ENCODE data around the gene NEBL. TPM values are rescaled to one million over a fixed set of nuclear protein-coding genes. Genes with fewer than 3 reads are reported as not detected.

NEBL gene
- total and polyA plus RNA-seq, 2 experiments from 2014 or later, result 6.3 to 12.3 TPM

DNA sequence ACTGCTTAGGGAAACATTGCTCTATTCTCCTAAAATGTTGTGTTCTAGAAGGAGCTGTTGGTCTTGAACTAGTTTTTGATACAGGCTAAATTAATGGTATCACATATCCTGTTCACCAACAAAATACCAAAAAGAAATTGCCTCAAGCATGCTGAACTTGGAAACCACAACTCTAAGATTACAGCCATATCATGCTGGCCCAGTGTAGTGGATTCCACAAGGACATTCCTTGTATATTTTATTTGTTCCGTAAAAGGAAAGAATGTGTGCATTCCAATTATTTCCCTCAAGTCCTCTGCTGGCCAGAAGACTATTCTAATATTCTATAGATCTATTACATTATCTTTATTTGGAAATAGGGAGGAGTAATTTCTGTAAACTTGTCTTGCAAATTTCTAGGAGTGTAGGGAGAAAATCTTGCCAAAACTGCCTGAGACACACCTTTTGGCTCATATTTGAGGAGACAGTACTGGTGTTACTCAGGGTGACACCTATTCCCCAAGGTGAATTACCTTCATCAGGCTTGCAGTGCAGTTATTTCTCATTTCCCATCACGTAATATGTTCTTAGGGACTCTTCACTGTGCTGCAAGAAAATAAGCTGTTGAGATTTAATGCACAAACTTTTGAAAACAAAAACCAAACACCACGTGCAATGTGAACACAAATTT is 1.9 kb upstream of the NEBL start:
- WGBS (ENCODE audit: low lambda C conversion rate, missing lambda C conversion rate), result 78% methylated on average over 3 of the region's 3 CpGs
- H3K9me3 ChIP-seq (ENCODE audit: low read depth), result no peaks in the 10 kb centered on the region
- no peaks in the 10 kb centered on the region for H3K36me3 ChIP-seq (replicated peaks; ENCODE audit: insufficient read depth, low read depth)
- H3K4me2 ChIP-seq, result no peak overlapping the region
- no peaks in the 10 kb centered on the region for H3K27me3 ChIP-seq
- no peak overlapping the region for H3K4me3 ChIP-seq
- H3K4me1 ChIP-seq (ENCODE audit: insufficient read depth), result no peaks in the 10 kb centered on the region
- no peaks in the 10 kb centered on the region for H3K79me2 ChIP-seq
- no peaks in the 10 kb centered on the region for H3K9me2 ChIP-seq (replicated peaks; ENCODE audit: insufficient read depth)
- DNase-seq (ENCODE audit: low spot score), result no peak
- no peak overlapping the region for H3K27ac ChIP-seq
- TF ChIP-seq EZH2phosphoT487 (IDR thresholded peaks at IDR 0.05; ENCODE audit: low read depth, severe bottlenecking, unreplicated experiment), result no peak
- no peak overlapping the region for H2AFZ ChIP-seq
- no peaks in the 10 kb centered on the region for H4K20me1 ChIP-seq (ENCODE audit: insufficient read depth, poor library complexity, severe bottlenecking)

DNA sequence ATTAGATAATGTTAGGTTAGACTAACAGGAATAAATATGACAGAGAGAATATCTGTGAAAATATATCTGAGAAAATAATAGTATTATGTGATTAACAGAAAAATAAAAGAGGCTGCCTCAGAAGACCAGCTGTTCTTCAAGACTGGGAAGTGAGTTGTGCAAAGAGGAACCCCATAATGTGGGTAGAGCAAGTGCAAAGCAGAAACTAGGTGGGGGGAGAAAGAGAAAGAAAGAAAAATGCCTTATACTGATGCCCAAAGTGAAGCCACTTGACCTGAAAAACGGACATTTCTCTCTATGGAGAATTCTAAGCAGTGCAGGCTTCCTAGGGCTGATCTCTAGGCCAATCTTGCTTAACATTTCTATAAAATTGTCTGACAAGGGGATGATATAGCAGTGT is 3.8 kb downstream of the NEBL start:
- no peaks in the 10 kb centered on the region for H3K27me3 ChIP-seq
- H3K27ac ChIP-seq, result no peak overlapping the region
- H3K4me3 ChIP-seq, result no peak overlapping the region
- DNase-seq (ENCODE audit: low spot score), result no peak
- H3K4me1 ChIP-seq (ENCODE audit: insufficient read depth), result peaks cover 19% of the 10 kb centered on the region
- 88% methylated on average over 1 of the region's 1 CpG for WGBS (ENCODE audit: low lambda C conversion rate, missing lambda C conversion rate)
- no peaks in the 10 kb centered on the region for H3K36me3 ChIP-seq (replicated peaks; ENCODE audit: insufficient read depth, low read depth)
- no peaks in the 10 kb centered on the region for H3K9me2 ChIP-seq (replicated peaks; ENCODE audit: insufficient read depth)
- H3K9me3 ChIP-seq (ENCODE audit: low read depth), result no peaks in the 10 kb centered on the region
- H2AFZ ChIP-seq, result no peak overlapping the region
- TF ChIP-seq, protein P1, sequence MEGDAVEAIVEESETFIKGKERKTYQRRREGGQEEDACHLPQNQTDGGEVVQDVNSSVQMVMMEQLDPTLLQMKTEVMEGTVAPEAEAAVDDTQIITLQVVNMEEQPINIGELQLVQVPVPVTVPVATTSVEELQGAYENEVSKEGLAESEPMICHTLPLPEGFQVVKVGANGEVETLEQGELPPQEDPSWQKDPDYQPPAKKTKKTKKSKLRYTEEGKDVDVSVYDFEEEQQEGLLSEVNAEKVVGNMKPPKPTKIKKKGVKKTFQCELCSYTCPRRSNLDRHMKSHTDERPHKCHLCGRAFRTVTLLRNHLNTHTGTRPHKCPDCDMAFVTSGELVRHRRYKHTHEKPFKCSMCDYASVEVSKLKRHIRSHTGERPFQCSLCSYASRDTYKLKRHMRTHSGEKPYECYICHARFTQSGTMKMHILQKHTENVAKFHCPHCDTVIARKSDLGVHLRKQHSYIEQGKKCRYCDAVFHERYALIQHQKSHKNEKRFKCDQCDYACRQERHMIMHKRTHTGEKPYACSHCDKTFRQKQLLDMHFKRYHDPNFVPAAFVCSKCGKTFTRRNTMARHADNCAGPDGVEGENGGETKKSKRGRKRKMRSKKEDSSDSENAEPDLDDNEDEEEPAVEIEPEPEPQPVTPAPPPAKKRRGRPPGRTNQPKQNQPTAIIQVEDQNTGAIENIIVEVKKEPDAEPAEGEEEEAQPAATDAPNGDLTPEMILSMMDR (IDR thresholded peaks at IDR 0.05; ENCODE audit: poor library complexity), result no peak
- TF ChIP-seq EZH2 (IDR thresholded peaks at IDR 0.05; ENCODE audit: borderline replicate concordance), result no peak
- TF ChIP-seq EZH2phosphoT487 (IDR thresholded peaks at IDR 0.05; ENCODE audit: low read depth, severe bottlenecking, unreplicated experiment), result no peak
- H4K20me1 ChIP-seq (ENCODE audit: insufficient read depth, poor library complexity, severe bottlenecking), result no peaks in the 10 kb centered on the region
- H3K79me2 ChIP-seq, result no peaks in the 10 kb centered on the region
- H3K4me2 ChIP-seq, result no peak overlapping the region

DNA sequence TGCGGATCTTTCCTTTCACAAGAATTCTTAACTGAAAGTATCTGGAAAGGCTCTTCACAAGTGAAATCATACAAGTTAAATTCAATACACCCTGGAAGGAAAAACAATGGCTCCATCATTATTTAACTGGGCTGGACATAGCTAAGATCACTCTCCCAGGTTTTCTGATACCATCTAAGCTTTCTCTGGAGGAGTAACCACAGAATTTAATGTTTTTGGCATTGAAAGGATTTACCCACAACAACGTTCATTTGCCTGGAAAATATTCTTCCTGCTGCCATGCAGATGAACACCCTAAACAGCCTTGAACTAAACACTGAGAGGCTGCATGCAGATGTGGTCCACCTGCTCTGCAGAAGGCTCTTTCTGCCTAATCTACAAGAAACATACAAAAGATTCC is 4.3 kb downstream of the NEBL start:
- no peak for DNase-seq (ENCODE audit: low spot score)
- Histone ChIP-seq H3K4me3 (no peak overlapping the region), H3K4me2 (no peak overlapping the region), H3K79me2 (no peaks in the 10 kb centered on the region), H3K36me3 (replicated peaks; ENCODE audit: insufficient read depth, low read depth) (no peaks in the 10 kb centered on the region), H3K4me1 (ENCODE audit: insufficient read depth) (peaks cover 19% of the 10 kb centered on the region), H3K9me3 (ENCODE audit: low read depth) (no peaks in the 10 kb centered on the region), H3K27me3 (no peaks in the 10 kb centered on the region), H2AFZ (no peak overlapping the region), H3K9me2 (replicated peaks; ENCODE audit: insufficient read depth) (no peaks in the 10 kb centered on the region), H3K27ac (no peak overlapping the region), H4K20me1 (ENCODE audit: insufficient read depth, poor library complexity, severe bottlenecking) (no peaks in the 10 kb centered on the region)
- 54% methylated on average over 2 of the region's 2 CpGs for WGBS (ENCODE audit: low lambda C conversion rate, missing lambda C conversion rate)
- TF ChIP-seq EZH2 (IDR thresholded peaks at IDR 0.05; ENCODE audit: borderline replicate concordance) (no peak), EZH2phosphoT487 (IDR thresholded peaks at IDR 0.05; ENCODE audit: low read depth, severe bottlenecking, unreplicated experiment) (no peak)
- TF ChIP-seq, protein P1 (IDR thresholded peaks at IDR 0.05; ENCODE audit: poor library complexity), result no peak

DNA sequence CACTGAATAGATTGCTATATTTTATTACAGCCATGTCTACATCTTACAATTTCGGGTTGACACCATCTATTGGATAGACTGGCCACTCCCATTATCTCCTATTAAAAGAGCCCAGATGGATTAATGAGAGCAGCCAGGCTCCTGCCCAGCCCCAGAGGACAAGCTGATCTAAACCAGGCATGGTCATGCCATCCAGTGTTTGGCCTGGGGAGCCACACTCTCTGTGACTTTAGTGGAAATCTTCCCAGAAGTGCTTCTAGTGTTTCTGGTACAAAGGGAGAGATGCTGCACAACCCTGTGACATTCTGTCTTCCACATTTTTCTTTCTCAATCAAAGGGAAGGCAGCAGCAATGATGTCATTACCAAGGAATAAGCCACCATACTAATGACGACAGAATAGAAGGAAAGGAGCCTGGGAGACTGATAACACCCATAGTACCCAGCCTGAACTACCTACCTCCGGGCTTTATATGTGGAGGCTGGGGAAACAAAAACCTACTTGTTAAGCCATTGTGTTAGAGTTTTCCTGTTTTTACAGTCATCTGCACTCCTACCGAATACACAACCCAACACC is 5.0 kb downstream of the NEBL start:
- Histone ChIP-seq H3K27me3 (no peaks in the 10 kb centered on the region), H3K4me2 (no peak overlapping the region), H4K20me1 (ENCODE audit: insufficient read depth, poor library complexity, severe bottlenecking) (no peaks in the 10 kb centered on the region), H3K27ac (no peak overlapping the region), H3K9me3 (ENCODE audit: low read depth) (no peaks in the 10 kb centered on the region), H2AFZ (no peak overlapping the region), H3K4me1 (ENCODE audit: insufficient read depth) (peaks cover 19% of the 10 kb centered on the region), H3K36me3 (replicated peaks; ENCODE audit: insufficient read depth, low read depth) (no peaks in the 10 kb centered on the region), H3K9me2 (replicated peaks; ENCODE audit: insufficient read depth) (no peaks in the 10 kb centered on the region), H3K79me2 (no peaks in the 10 kb centered on the region), H3K4me3 (no peak overlapping the region)
- no peak for DNase-seq (ENCODE audit: low spot score)
- WGBS (ENCODE audit: low lambda C conversion rate, missing lambda C conversion rate), result 82% methylated on average over 4 of the region's 4 CpGs
- TF ChIP-seq EZH2phosphoT487 (IDR thresholded peaks at IDR 0.05; ENCODE audit: low read depth, severe bottlenecking, unreplicated experiment), result no peak
- TF ChIP-seq EZH2 (IDR thresholded peaks at IDR 0.05; ENCODE audit: borderline replicate concordance), result no peak
- TF ChIP-seq, protein P1 (IDR thresholded peaks at IDR 0.05; ENCODE audit: poor library complexity), result no peak
